Muscle of leg (tissue), 11 donors: ENCODE measurements around the gene GARRE1. TPM values are rescaled to one million over a fixed set of nuclear protein-coding genes. Genes with fewer than 3 reads are reported as not detected.

ENCODE experiments used
- DNase-seq: peaks from one replicate; pipeline ENCODE4 v3.0.0; 2013
- H3K27ac ChIP-seq: one replicate; pipeline ENCODE4 v1.5.1; 2013; ENCODE audit warnings: mild to moderate bottlenecking, low read length, control low read depth
- H3K27me3 ChIP-seq: one replicate; pipeline ENCODE4 v1.6.1; 2013; ENCODE audit warnings: low read length; ENCODE audit not compliant: control insufficient read depth, insufficient read depth
- H3K36me3 ChIP-seq: one replicate; pipeline ENCODE4 v1.6.1; 2013; ENCODE audit warnings: low read length; ENCODE audit not compliant: control insufficient read depth, insufficient read depth
- H3K4me1 ChIP-seq: one replicate; pipeline ENCODE4 v1.6.1; 2013; ENCODE audit warnings: low read length; ENCODE audit not compliant: control insufficient read depth, insufficient read depth
- H3K4me3 ChIP-seq: one replicate; pipeline ENCODE4 v1.5.1; 2013; ENCODE audit warnings: low read length, control low read depth
- H3K9me3 ChIP-seq: replicated peaks from 2 replicates; pipeline ENCODE4 v1.6.1; 2013; ENCODE audit warnings: low read depth, low read length; ENCODE audit not compliant: control insufficient read depth
- WGBS: methylation state at CpG from one replicate; pipeline ENCODE4 v1.1.5; 2013; ENCODE audit warnings: missing lambda C conversion rate; ENCODE audit not compliant: insufficient coverage; 5-methylcytosine and 5-hydroxymethylcytosine counted together
- polyA plus RNA-seq, 8 donors: library from polyadenylated mRNA; unstranded; fragments of 120-200 nt; gene quantifications; one replicate each; pipeline versions ENCODE4 v1.2.1 to v1.2.3, GENCODE V29; 2013; ENCODE audit warnings: inconsistent platforms in 1 of 8, low replicate concordance in 1 of 8; ENCODE audit not compliant: insufficient read length in 8 of 8, insufficient read depth in 1 of 8
- total RNA-seq: library from RNA; stranded (reverse); fragments of 120-200 nt; gene quantifications from one replicate; pipeline ENCODE4 v1.2.4, GENCODE V29; 2013

GARRE1 gene
- total and polyA plus RNA-seq, 9 donors, result 18.0 to 24.2 (median 20.8) TPM

- no peak overlapping the region for H3K4me3 ChIP-seq
- no peak overlapping the region for H3K27ac ChIP-seq
- H3K9me3 ChIP-seq, result no peaks in the 10 kb centered on the region
- no CpG with 5 or more reads among the region's 18 CpGs for WGBS
- peaks cover 53% of the 10 kb centered on the region for H3K36me3 ChIP-seq
- H3K27me3 ChIP-seq, result no peaks in the 10 kb centered on the region
- DNase-seq, result peak; percentile 14
- H3K4me1 ChIP-seq, result no peaks in the 10 kb centered on the region
These were observed 36.2 kb upstream of the GARRE1 start for GRCh38 chr19:34217952-34218817.

DNA sequence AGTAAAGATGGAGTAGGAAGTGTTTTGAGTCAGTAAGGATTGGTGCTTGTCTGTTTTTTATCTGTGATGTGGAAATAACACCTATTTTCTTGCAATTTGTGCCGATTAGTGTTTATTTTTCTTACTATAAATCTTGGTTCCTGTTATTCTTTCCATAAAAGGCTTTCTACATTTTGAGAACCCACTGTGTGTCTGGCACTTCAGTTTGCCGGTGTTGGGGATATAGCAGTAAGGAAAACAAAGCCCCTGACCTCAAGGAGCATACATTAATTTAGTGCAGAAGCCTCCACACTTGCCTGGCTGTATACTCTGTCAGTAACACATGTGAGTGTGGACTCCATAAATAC, 35.6 kb upstream of the GARRE1 start:
- Histone ChIP-seq H3K9me3 (no peaks in the 10 kb centered on the region), H3K4me3 (no peak overlapping the region), H3K4me1 (no peaks in the 10 kb centered on the region), H3K27ac (no peak overlapping the region), H3K36me3 (peaks cover 59% of the 10 kb centered on the region), H3K27me3 (no peaks in the 10 kb centered on the region)
- WGBS, result no CpG with 5 or more reads among the region's 2 CpGs
- no peak for DNase-seq

DNA sequence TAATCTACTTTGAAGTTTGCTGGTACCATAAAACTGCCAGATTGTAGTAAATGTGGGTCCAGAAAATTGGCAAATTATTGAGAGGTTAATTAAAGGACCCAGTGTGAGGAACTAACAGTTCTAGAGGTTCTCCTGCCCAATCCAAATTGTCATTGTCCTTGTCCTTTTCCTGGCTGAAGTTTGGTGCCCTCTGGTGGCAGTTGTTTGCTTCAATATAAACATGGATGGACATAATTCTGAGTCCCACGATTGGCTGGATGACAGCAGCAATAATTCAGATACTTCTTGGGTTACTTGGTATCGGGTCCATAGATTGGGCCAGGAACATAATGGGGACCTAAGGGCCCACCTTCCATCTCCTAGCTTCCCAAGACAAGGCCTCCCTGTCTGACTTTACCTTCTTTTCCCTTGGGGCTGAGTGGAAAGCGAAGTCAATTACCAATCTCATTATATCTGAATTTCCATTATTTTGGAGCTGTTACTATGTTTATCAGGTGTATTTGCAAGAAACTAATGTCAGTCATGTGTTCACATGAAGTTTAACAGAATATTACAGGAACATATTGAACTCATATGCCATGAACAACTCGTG, 33.8 kb upstream of the GARRE1 start:
- peak; percentile 64 for DNase-seq
- 58% methylated on average over 2 of the region's 4 CpGs for WGBS
- Histone ChIP-seq H3K36me3 (peaks cover 61% of the 10 kb centered on the region), H3K9me3 (no peaks in the 10 kb centered on the region), H3K27ac (no peak overlapping the region), H3K4me3 (no peak overlapping the region), H3K4me1 (no peaks in the 10 kb centered on the region), H3K27me3 (no peaks in the 10 kb centered on the region)

DNA sequence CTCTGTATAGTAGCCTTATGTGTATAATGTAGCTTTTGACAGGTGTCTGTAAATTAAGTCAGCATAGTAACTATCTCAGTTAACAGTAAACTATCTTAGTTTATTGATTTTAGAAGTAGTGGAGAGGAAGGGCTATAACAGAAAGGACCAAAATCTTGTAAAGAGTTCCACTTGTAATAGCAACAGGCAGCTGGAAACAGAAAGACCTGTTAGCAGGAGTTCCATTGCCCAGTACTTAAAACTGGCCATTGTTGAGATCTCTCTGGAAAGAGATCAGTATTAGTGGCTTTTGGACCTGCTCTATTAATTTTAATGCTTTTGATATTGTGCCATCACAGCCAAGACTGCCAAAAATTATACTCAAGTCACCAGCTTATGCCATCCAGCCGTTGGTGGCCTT, 32.0 kb upstream of the GARRE1 start:
- 90% methylated on average over 1 of the region's 1 CpG for WGBS
- peaks cover 59% of the 10 kb centered on the region for H3K36me3 ChIP-seq
- H3K27me3 ChIP-seq, result no peaks in the 10 kb centered on the region
- H3K4me3 ChIP-seq, result no peak overlapping the region
- no peak overlapping the region for H3K27ac ChIP-seq
- no peak for DNase-seq
- H3K4me1 ChIP-seq, result no peaks in the 10 kb centered on the region
- no peaks in the 10 kb centered on the region for H3K9me3 ChIP-seq

DNA sequence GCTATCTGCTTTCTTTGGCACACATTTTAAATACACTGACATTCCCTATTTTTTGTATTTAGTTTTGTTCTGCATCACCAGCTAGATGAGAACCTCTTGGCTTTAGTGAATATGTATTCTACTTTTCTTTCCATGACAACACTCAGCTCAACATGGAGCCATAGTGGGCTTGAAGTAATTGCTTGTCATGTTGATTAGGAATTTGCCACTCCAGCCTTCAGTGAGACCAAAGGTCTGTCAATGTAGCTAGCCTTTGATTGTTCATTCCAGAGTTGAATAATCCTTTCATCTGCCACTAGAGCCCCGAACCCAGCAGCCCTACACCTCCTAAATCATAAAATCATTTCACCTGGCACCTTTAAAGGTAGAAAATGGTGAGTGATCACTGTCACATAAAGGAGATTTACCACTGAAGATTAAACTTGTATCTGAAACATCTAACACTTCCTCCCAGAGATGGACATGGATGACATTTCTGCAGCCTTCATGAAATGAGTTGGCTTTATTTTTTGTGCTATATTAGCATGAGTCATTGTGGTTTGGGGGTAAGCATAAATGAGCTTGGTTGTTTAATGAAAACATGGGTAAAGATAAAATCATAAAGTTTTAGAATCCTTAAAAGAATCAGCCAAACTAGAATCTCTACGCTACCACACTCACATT, 29.2 kb upstream of the GARRE1 start:
- WGBS, result no CpG with 5 or more reads among the region's 2 CpGs
- Histone ChIP-seq H3K27me3 (no peaks in the 10 kb centered on the region), H3K4me1 (no peaks in the 10 kb centered on the region), H3K4me3 (no peak overlapping the region), H3K36me3 (peaks cover 62% of the 10 kb centered on the region), H3K27ac (no peak overlapping the region), H3K9me3 (no peaks in the 10 kb centered on the region)
- DNase-seq, result no peak

- Histone ChIP-seq H3K4me3 (no peak overlapping the region), H3K27ac (no peak overlapping the region), H3K9me3 (no peaks in the 10 kb centered on the region), H3K27me3 (no peaks in the 10 kb centered on the region), H3K4me1 (no peaks in the 10 kb centered on the region), H3K36me3 (peaks cover 63% of the 10 kb centered on the region)
- no peak for DNase-seq
These were observed 28.7 kb upstream of the GARRE1 start for GRCh38 chr19:34225659-34226015.

DNA sequence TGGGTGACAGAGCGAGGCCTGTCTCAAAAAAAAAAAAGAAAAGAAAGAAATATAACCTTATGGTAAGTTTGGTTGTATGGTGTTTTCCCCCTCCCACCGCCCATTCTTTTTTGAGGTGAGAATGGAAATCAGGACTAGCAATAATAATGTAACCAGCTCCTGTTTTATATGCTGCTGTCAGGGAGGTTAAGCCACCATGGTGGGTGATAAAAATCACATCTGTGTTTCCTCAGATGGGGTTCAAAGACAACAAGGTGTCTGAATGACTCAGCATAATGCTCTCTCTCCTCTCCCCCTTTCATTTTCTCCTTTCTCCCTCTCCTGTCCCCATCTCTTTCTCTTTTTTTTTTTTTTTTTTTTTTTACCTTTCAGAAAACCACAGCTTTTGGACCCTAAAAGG, 28.3 kb upstream of the GARRE1 start:
- no peak overlapping the region for H3K4me3 ChIP-seq
- no peaks in the 10 kb centered on the region for H3K4me1 ChIP-seq
- no peaks in the 10 kb centered on the region for H3K27me3 ChIP-seq
- WGBS, result no CpG with 5 or more reads among the region's 2 CpGs
- no peaks in the 10 kb centered on the region for H3K9me3 ChIP-seq
- no peak overlapping the region for H3K27ac ChIP-seq
- peaks cover 60% of the 10 kb centered on the region for H3K36me3 ChIP-seq
- DNase-seq, result no peak

GRCh38 chr19:34228347-34228746, 26.0 kb upstream of the GARRE1 start:
- no peak overlapping the region for H3K4me3 ChIP-seq
- WGBS, result no CpG with 5 or more reads among the region's 1 CpG
- H3K9me3 ChIP-seq, result no peaks in the 10 kb centered on the region
- peaks cover 4% of the 10 kb centered on the region for H3K4me1 ChIP-seq
- no peak overlapping the region for H3K27ac ChIP-seq
- peaks cover 43% of the 10 kb centered on the region for H3K36me3 ChIP-seq
- DNase-seq, result no peak
- H3K27me3 ChIP-seq, result no peaks in the 10 kb centered on the region

DNA sequence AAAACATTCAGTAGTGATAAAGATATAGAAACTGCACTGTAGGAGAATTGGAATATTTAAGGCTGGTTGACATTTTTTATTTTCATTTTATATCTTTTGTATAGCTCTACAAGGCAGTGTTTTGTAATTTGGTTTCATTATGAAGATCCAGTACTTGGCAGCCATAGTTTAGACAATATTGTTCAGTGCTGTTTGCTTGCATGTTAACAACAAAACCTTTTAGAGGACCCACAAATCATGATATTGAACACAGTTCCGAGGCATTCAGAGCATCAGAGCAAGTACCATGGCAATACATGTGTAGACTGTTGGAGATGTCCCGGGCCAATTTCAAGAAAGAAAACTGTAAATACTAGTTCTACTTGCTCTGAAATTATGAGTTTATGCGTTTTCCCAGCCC, 25.6 kb upstream of the GARRE1 start:
- no peaks in the 10 kb centered on the region for H3K9me3 ChIP-seq
- H3K4me1 ChIP-seq, result peaks cover 4% of the 10 kb centered on the region
- H3K27ac ChIP-seq, result no peak overlapping the region
- no peaks in the 10 kb centered on the region for H3K27me3 ChIP-seq
- H3K4me3 ChIP-seq, result no peak overlapping the region
- no peak for DNase-seq
- peaks cover 40% of the 10 kb centered on the region for H3K36me3 ChIP-seq
- WGBS, result no CpG with 5 or more reads among the region's 3 CpGs

DNA sequence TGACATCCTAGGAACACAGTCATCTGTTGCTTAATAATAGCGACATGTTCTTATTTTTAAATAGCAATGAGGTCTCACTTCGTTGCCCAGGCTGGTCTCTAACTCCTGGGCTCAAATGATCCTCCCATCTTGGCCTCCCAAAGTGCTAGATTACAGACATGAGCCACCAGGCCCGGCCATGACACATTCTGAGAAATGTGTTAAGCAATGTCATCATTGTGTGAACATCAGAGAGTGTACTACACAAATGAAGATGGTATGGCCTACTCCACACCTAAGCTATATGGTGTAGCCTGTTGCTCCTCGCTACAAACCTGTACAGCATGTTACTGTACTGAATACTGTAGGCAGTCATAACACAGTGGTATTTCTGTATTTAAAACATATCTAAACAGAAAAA, 24.6 kb upstream of the GARRE1 start:
- no peak overlapping the region for H3K4me3 ChIP-seq
- peaks cover 4% of the 10 kb centered on the region for H3K4me1 ChIP-seq
- H3K36me3 ChIP-seq, result peaks cover 33% of the 10 kb centered on the region
- no peaks in the 10 kb centered on the region for H3K9me3 ChIP-seq
- no peak for DNase-seq
- H3K27ac ChIP-seq, result no peak overlapping the region
- H3K27me3 ChIP-seq, result no peaks in the 10 kb centered on the region
- WGBS, result 100% methylated on average over 1 of the region's 4 CpGs
